ENCODE results near the gene ARHGEF7.

Gene ARHGEF7

GRCh38 chr13:111159362-111160320 lies 44.5 kb downstream of the ARHGEF7 start:
- Histone ChIP-seq H3K4me3 (replicated peaks; ENCODE audit: low read depth, low read length) (no peak overlapping the region), H3K36me3 (ENCODE audit: control insufficient read depth, insufficient read depth, low read length) (peaks cover 8% of the 10 kb centered on the region), H3K27me3 (replicated peaks; ENCODE audit: control insufficient read depth, insufficient read depth, low read length) (no peaks in the 10 kb centered on the region)
- DNase-seq (ENCODE audit: extremely low read depth, insufficient read length), result no peak
- no peak for TF ChIP-seq CTCF (IDR thresholded peaks at IDR 0.05; ENCODE audit: insufficient read depth, low read length, poor library complexity, severe bottlenecking)

GRCh38 chr13:111160648-111161047 lies 45.5 kb downstream of the ARHGEF7 start:
- Histone ChIP-seq H3K36me3 (ENCODE audit: control insufficient read depth, insufficient read depth, low read length) (peaks cover 8% of the 10 kb centered on the region), H3K27me3 (replicated peaks; ENCODE audit: control insufficient read depth, insufficient read depth, low read length) (no peaks in the 10 kb centered on the region), H3K4me3 (replicated peaks; ENCODE audit: low read depth, low read length) (no peak overlapping the region)
- no peak for DNase-seq (ENCODE audit: extremely low read depth, insufficient read length)
- no peak for TF ChIP-seq CTCF (IDR thresholded peaks at IDR 0.05; ENCODE audit: insufficient read depth, low read length, poor library complexity, severe bottlenecking)

GRCh38 chr13:111161601-111162600 lies 46.8 kb downstream of the ARHGEF7 start:
- H3K36me3 ChIP-seq (ENCODE audit: control insufficient read depth, insufficient read depth, low read length), result peaks cover 10% of the 10 kb centered on the region
- no peak for TF ChIP-seq CTCF (IDR thresholded peaks at IDR 0.05; ENCODE audit: insufficient read depth, low read length, poor library complexity, severe bottlenecking)
- no peaks in the 10 kb centered on the region for H3K27me3 ChIP-seq (replicated peaks; ENCODE audit: control insufficient read depth, insufficient read depth, low read length)
- H3K4me3 ChIP-seq (replicated peaks; ENCODE audit: low read depth, low read length), result 0 out of 2 replicates have a peak overlapping the region, but pooled peaks have one; percentile 34
- no peak for DNase-seq (ENCODE audit: extremely low read depth, insufficient read length)

- no peak for DNase-seq (ENCODE audit: extremely low read depth, insufficient read length)
- Histone ChIP-seq H3K36me3 (ENCODE audit: control insufficient read depth, insufficient read depth, low read length) (peaks cover 19% of the 10 kb centered on the region), H3K27me3 (replicated peaks; ENCODE audit: control insufficient read depth, insufficient read depth, low read length) (no peaks in the 10 kb centered on the region), H3K4me3 (replicated peaks; ENCODE audit: low read depth, low read length) (peak overlapping the region; percentile 22)
- no peak for TF ChIP-seq CTCF (IDR thresholded peaks at IDR 0.05; ENCODE audit: insufficient read depth, low read length, poor library complexity, severe bottlenecking)
Observed at GRCh38 chr13:111165241-111166010, 50.3 kb downstream of the ARHGEF7 start.

All from GM06990 (cell line).